Measurements from ENCODE around the gene SLC36A2.

Gene SLC36A2

DNA sequence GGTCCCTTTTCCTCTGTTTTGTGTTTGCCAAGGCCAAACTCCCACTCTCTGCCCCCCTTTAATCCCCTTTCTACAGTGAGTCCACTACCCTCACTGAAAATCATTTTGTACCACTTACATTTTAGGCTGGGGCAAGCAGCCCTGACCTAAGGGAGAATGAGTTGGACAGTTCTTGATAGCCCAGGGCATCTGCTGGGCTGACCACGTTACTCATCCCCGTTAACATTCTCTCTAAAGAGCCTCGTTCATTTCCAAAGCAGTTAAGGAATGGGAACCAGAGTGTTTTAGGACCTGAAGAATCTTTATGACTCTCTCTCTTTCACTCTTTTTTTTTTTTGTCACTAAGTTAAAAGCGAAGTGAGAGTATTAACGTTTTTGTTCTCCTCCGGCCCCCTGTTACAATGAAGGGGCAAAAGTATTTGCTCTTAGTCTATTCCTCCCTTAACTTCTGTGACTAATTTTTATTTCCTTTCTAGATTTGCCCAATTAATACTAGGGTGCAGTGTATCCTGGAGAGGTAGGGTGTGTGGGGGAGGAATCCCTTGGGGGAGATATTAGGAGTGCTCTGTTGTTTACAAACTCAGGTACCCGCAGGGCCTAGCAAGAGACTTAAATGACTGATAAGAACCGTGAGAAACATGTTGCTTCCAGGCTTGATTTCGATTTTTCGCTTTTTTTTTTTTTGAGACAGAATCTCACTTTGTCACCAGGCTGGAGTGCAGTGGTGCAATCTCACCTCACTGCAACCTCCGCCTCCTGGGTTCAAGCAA lies 79.7 kb downstream of the SLC36A2 start:
- Histone ChIP-seq H2AFZ (ENCODE audit: low read depth, low read length) (no peak overlapping the region), H3K4me1 (ENCODE audit: insufficient read depth, low read length) (no peaks in the 10 kb centered on the region), H3K36me3 (ENCODE audit: insufficient read depth, low read length) (no peaks in the 10 kb centered on the region), H3K27me3 (ENCODE audit: insufficient read depth, low read length) (no peaks in the 10 kb centered on the region), H3K9me3 (ENCODE audit: low read length) (no peaks in the 10 kb centered on the region), H3K4me3 (ENCODE audit: low read length) (no peak overlapping the region)
